GM12878 (cell line): ENCODE results near the gene EIF2D.

Experiments
- EZH2 ChIP-seq: IDR thresholded peaks from 2 replicates; pipeline ENCODE4 v1.6.1; 2012; ENCODE audit warnings: low read depth, mild to moderate bottlenecking, control low read depth, inconsistent platforms, low read length, borderline replicate concordance; ENCODE audit not compliant: control insufficient read depth
- KAT2A ChIP-seq: conservative IDR thresholded peaks from 2 replicates; pipeline ENCODE4 v1.6.1; 2011; ENCODE audit warnings: low read depth, low read length; ENCODE audit not compliant: control insufficient read depth
- ZNF274 ChIP-seq: IDR thresholded peaks from one replicate; pipeline ENCODE4 v1.8.0; 2011; ENCODE audit not compliant: insufficient read length, insufficient read depth

DNA sequence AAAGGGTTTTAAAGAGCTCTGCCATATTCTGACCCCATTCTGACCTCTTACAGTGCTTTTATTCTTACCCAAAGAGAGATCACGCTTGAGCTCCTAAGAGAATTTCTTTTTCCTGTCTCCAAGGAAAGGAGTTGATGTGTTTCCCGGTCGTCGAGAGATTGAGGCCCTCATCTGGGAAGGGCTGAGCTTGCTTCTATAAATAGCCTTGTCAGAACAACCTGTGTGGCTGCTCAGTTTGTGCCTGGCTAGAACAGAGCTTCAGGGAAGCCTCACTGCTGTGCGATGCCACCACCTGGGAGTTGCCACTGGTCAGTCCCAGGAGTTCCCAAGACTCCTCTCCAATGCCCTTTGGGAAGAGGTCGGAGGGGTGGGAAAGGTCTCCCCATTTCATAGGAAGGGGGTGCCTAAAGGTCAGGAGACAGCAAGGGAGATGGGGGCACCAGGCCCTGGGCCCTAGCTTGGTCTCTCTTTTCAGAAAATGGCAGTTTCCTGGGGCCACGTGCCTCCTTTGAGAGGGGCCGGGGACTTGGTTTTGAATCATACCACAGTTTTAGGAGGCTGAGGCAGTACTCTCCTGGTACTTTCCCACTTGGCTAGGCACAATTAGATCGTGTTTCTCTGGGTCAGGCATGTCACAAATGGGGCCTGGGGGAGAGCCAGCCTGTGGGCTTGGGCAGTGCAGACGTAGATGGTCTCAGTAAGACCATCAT is 52.1 kb downstream of the EIF2D start:
- TF ChIP-seq ZNF274, result no peak
- no peak for TF ChIP-seq KAT2A
- TF ChIP-seq EZH2, result no peak
